Astrocyte of the cerebellum (primary cell): ENCODE measurements around the gene CPS1.

Experiments used
- DNase-seq: peaks from one replicate; pipeline ENCODE4 v3.0.0-alpha.2; 2011; ENCODE audit warnings: low read depth
- H3K4me3 ChIP-seq: 2 replicates; pipeline ENCODE4 v1.5.1; 2011; ENCODE audit warnings: mild to moderate bottlenecking, low read depth, low read length, moderate library complexity
- in situ Hi-C: cut with HindIII; loops from 2 replicates; pipeline ENCODE4 v1.10.0; 2017; ENCODE audit warnings: low sequenced_read_pairs
- TF ChIP-seq, protein P1 (sequence below): IDR thresholded peaks from 2 replicates; pipeline ENCODE4 v1.5.1; 2012; ENCODE audit warnings: low read length, low read depth, moderate library complexity, mild to moderate bottlenecking; ENCODE audit errors: missing control alignments

CPS1 gene

DNA sequence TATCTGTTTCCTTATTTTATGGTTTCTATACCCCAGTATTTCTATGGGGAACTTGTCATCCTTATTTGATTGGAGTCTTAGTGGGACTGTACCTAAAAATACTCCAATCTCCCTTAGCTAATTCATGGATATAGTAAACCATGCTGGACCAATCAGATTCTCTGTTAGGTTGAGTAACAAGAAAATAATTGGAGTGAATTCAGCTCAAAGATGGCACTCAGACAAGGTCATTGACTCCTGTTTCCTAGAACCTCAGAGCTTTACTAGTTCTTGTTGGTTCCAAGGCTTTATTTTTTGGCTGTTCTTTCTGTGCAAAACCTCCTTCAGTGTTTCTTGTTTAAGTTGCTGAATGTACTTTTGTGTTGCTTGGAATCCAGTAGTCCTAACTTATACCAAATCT is 31.9 kb upstream of the CPS1 start:
- in situ Hi-C loops: no loop called here
- no peak overlapping the region for H3K4me3 ChIP-seq
- DNase-seq: no peak
- TF ChIP-seq, protein P1, sequence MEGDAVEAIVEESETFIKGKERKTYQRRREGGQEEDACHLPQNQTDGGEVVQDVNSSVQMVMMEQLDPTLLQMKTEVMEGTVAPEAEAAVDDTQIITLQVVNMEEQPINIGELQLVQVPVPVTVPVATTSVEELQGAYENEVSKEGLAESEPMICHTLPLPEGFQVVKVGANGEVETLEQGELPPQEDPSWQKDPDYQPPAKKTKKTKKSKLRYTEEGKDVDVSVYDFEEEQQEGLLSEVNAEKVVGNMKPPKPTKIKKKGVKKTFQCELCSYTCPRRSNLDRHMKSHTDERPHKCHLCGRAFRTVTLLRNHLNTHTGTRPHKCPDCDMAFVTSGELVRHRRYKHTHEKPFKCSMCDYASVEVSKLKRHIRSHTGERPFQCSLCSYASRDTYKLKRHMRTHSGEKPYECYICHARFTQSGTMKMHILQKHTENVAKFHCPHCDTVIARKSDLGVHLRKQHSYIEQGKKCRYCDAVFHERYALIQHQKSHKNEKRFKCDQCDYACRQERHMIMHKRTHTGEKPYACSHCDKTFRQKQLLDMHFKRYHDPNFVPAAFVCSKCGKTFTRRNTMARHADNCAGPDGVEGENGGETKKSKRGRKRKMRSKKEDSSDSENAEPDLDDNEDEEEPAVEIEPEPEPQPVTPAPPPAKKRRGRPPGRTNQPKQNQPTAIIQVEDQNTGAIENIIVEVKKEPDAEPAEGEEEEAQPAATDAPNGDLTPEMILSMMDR: no peak

DNA sequence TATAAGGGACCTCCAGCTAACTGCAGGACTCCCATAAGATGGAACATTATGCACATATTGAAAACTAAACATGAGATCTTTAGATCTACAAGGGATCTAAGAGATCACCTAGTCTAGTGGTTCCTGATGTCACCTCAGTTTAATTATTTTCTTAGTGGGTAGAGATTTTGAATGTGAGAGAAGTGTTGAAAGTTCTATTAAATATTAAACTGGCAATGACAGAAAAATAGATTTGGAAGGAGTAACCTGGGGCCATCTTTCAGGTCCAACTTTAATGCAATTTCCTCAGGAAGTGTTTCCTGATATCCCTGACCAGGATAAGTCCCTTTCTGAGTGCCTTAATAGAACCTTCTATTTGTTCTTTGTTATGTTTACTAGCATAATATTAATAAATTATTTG is 29.1 kb upstream of the CPS1 start:
- DNase-seq: no peak
- H3K4me3 ChIP-seq: no peak overlapping the region
- in situ Hi-C loops: no loop called here
- TF ChIP-seq, protein P1: no peak

DNA sequence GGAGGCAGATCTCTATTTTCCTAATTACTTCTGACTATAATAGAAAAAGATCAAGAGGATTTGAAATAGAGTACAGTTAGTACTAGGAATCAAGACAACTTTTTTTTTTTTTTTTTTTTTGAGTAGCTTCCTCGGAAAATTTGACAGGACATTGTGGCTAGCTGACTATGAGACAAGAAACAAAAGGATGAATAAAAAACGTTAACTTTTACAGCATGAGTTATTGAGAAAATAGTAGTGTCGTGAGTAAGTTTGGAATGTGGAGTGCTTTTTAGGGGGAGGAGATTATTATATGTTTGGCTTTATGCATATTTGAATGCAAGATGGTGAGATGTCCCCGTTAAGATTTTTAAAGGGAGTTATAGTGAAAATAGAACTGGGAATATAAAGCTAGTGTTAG is 27.7 kb upstream of the CPS1 start:
- H3K4me3 ChIP-seq: no peak overlapping the region
- DNase-seq: no peak
- TF ChIP-seq, protein P1: no peak
- in situ Hi-C loops: no loop called here

DNA sequence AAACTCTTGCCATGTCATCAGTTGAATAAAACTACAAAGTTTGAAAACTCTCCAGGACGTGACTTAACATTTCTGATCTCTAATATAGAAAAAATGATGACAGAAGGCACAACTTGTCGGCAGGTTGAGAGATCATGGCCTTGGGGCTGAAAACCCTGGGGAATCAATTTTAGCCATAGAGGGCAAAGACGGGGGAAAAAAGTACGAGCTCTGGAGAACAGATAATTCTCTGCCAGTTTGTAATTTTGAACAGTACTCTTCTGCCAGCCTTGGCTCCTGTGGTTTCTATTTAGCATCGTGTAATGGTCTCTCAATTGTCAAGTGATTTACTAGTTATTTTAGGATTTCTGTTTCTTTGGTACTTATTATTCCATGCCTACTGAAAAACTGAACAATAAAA is 25.3 kb upstream of the CPS1 start:
- in situ Hi-C loops: no loop called here
- H3K4me3 ChIP-seq: no peak overlapping the region
- TF ChIP-seq, protein P1: no peak
- DNase-seq: no peak

DNA sequence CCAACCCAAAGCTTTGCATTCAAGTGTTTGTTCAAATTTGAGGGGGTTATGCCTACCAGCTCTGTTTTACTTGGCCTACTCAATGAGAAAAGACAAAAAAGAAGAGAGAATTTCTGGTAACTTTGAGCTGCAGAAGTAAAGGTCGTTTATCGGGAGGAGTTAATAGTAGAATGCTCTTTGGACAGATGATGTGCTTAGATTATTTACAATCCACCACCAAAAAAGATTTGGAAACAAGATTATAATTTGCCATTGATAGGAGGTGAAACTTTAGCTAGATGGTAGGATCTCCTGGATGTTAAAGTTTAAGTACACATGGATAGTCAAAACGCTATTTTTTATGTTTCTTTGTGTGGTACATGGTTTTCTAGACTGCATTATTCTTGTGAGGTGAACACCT is 24.9 kb upstream of the CPS1 start:
- in situ Hi-C loops: no loop called here
- H3K4me3 ChIP-seq: no peak overlapping the region
- no peak for DNase-seq
- TF ChIP-seq, protein P1: no peak

DNA sequence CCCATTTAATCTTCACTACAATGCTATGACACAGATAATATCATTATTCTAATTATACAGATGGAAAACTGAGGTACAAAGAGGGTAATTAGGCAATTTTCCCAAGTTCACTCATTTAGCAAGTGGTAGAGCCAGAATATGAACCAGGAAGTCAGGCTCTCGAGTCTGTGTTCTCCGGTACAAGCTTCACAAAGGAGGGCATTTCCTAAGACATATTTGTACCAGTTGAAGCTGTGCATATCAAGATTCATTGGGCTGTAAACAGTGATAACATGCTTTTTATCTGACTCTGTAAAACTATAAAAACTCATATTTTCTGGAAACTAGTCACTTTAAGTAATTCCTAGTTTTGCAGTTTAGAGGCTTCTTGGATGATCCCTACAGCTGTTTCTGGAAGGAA is 23.0 kb upstream of the CPS1 start:
- in situ Hi-C loops: no loop called here
- no peak overlapping the region for H3K4me3 ChIP-seq
- DNase-seq: no peak
- TF ChIP-seq, protein P1: no peak

DNA sequence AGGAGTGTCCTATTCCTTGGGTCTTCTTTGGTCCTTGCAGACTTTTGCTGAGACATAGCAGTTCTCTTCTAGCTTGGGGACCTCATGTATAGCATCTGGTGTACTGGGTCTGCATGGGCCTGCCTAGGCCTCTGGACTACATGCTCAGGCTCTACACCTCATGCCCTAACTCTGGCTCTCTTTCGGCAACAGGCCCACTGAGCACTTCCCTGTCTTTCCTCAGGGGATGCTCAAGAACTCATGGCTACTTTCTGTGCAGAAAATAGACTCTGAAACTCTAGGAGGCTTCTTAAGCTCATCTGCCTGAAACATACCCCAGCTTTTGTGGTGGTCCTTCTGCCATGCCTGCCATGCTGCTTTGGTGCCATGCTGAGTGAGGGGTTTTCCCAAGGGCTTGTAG is 21.5 kb upstream of the CPS1 start:
- in situ Hi-C loops: no loop called here
- no peak for DNase-seq
- TF ChIP-seq, protein P1: no peak
- H3K4me3 ChIP-seq: no peak overlapping the region
